Measurements from ENCODE around the gene CPA2.

CPA2 gene

DNA sequence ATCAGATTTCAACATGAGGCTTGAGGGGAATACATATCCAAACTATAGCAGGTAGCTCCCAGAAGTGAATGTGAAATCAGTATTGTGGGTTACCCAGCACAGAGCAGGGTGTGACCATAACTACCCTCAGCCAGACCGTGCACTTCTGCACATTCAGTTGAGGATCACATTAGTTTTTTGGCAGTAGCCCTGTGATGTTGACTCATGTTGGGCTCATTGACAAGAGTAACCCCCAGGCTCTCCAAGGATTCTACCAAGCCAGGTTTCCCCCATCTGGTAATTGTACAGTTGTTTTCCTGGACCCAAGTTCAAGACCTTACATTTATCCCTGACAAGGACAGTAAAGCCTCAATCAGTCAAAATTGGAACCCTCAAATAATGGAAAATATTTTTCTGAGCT is 14.6 kb downstream of the CPA2 start:
- DNase-seq, result no peak

GRCh38 chr7:130286881-130287280 is 20.2 kb downstream of the CPA2 start:
- DNase-seq, result no peak

GRCh38 chr7:130288168-130288567 is 21.5 kb downstream of the CPA2 start:
- DNase-seq, result no peak

GRCh38 chr7:130288829-130289228 is 22.2 kb downstream of the CPA2 start:
- DNase-seq, result no peak

- DNase-seq, result no peak
Measured at GRCh38 chr7:130289478-130289877, 22.8 kb downstream of the CPA2 start.

DNA sequence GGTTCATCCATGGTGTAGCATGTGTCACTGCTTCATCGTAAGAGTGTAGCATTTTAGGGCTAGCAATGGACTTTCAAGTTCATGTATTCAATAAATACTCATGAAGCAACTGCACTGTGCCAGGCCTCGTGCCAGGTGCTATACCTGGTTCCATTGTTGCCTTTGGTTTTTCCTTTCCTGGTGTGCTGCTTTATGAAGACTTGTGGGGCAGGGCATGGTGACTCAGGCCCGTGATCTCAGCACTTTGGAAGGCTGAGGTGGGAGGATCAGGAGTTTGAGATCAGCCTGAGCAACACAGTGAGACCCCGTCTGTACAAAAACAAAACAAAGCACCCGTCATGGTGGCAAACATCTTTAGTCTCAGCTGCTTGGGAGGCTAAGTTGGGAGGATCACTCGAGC is 24.1 kb downstream of the CPA2 start:
- no peak for DNase-seq

GRCh38 chr7:130292682-130293257 is 26.1 kb downstream of the CPA2 start, which contains the start of gene CPA4:
Gene CPA4 (plus strand): TSS chr7:130293161. CDS start chr7:130293181, 20 bp downstream.
- no peak for DNase-seq

DNA sequence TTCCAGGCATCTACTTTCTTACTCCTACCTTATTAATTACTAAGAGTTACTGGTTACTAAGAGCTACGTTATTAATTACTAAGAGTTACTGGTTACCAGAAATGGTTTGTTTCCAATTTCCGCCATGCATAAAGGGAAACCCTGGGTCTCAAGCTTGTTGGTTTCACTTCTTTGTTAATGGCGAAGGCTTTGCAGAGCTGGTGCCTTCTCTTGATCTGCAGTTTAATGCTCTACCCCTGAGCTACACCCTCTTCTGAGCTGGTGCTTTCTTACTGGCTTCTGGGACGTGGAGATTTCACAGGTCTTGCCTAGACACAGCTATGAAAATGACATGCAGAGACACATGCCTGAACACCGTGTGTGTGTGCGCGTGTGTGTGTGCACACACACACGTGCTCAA is 26.9 kb downstream of the CPA2 start:
- DNase-seq, result no peak

DNA sequence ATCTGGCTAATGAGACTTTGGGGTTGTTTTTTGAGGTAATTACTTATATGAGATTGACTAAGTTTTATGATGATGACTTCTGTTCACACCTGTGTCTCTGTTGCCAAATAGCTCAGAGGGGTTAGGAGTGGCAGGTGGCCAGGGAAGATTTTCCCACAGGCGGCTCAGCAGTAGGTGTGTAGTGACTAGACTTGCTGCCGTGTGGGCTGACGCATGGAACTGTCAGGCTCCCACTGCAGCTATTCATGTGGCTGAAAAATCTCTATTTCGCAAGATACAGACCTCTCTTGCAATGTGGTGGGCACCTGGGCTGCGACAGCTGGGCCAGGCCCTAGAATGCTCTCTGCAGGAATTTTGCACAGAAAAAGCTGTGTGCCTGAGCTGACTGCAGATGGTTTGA is 27.7 kb downstream of the CPA2 start:
- DNase-seq, result no peak

DNA sequence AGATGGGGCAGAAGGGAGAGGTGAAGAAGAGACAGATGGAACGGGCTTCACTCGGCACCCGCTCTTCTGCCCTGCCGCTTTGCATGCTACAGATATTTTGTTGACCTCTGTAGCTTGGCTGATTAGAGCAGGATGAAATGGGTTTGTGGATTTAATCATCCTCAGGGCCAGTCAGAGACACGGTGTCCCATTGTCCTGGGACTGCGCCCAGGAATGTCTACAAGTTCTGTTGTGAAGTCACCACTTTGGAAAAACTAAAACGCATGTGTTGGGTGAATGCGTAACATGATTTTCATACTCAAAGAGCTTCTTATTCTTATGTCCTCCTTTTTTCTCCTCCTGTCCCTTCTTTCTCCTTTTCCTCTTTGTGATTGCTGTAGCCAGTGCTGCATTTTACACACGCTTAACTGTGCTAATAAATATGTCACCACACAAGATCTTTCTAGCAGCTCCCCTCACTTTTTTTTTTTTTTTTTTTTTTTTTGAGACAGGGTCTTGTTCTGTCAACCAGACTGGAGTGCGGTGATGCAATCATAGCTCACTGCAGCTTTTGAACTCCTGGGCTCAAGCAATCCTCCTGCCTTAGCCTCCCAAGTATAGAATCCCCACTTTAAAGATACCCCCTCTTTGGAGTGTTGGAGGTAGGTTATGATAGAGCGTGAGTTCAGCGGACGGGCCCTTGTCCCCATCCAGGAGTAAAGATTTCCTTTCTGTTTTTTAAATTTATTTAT is 29.7 kb downstream of the CPA2 start:
- no peak for DNase-seq

DNA sequence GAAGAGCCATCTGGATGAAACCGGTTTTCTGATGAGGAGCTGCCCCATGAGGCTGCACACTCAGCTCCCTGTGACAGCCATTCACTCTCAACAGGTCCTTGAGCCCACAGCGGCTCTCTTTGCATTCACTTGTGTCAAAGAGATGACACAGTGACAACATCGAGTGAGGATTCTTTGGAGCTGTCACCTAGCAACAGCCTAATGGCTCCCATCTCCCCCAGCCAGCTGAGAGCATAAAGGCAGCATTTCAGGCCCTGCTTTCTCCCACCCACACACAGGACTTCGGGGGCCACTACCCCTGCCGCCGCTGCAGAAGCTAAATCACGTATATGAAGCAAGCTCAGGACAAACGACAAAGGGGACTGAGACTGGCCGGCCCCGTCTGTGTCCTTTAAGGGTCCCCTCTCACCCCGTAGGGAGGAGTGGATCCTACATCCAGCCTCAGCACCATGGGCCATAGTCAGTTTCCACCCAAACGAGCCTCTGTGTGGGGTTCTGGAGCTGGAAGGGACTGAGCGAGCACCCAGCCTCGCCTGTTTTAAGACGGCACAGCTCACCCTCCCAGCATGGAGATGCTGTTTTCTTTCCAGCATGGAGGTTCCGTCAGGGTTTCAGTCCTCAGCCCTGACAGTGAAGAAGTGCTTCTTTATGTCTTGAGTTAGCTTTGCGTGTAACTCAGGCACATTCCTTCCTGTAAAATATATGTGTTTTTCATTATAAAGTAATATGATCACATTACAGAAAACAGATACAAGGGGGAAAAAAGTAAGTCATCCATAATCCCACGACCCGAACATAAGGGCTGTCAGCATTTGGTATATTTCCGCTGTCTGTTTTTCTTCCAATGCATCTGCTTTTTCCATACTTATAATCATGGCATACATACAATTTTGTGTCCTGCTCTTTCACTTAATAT is 31.2 kb downstream of the CPA2 start:
- DNase-seq, result no peak

GRCh38 chr7:130298544-130299326 is 32.1 kb downstream of the CPA2 start:
- no peak for DNase-seq

- DNase-seq, result no peak
Measured at GRCh38 chr7:130299866-130300265, 33.2 kb downstream of the CPA2 start.

DNA sequence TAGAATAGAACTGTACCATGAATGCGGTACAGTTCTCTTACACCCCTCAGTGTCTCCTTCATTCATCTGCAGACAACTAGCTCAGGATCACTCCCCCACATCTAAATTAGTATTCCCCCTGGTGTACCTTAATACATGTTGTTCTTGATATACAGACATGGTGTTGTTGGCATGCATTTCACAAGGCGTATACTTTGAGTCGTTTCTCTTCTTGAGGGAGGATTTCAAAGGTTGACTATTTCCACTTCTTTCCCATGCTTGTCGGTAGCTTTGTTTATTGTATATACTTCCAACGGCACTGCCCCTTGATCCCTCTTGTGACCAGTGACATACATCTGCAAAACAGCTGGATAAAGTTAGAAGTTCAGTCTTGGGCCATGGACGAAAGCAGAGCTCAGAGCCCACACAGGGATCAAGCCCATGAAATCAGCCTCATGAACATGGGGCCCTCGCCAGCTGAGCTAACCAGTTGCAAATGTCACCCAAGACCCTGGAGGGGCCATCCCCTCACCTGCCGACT is 34.9 kb downstream of the CPA2 start:
- DNase-seq, result no peak

GRCh38 chr7:130302649-130303048 is 36.0 kb downstream of the CPA2 start:
- no peak for DNase-seq

- DNase-seq, result no peak
Measured at GRCh38 chr7:130303127-130303526, 36.5 kb downstream of the CPA2 start.

GRCh38 chr7:130303551-130303950 is 36.9 kb downstream of the CPA2 start:
- DNase-seq, result no peak

- DNase-seq, result no peak
Measured at GRCh38 chr7:130303982-130304381, 37.3 kb downstream of the CPA2 start.

GRCh38 chr7:130304878-130305277 is 38.2 kb downstream of the CPA2 start:
- DNase-seq, result no peak

- no peak for DNase-seq
Measured at GRCh38 chr7:130305433-130306042, 38.9 kb downstream of the CPA2 start.

DNA sequence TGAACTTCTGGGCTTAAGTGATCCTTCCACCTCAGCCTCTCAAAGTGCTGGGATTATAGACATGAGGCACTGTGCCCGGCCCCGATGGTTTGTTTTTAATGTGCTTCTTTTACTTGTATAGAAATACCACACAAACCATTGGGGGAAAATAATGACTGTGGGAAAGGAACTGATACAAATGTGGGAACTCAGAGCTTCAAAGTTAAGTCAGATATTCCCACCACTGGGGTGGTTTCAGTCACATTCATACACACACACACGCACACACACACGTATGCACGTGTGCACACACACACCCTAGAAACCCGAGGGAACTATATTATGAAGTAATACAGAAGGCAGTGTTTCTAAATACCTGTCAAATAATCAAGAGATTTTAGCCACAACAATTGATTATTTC is 43.3 kb downstream of the CPA2 start:
- no peak for DNase-seq

DNA sequence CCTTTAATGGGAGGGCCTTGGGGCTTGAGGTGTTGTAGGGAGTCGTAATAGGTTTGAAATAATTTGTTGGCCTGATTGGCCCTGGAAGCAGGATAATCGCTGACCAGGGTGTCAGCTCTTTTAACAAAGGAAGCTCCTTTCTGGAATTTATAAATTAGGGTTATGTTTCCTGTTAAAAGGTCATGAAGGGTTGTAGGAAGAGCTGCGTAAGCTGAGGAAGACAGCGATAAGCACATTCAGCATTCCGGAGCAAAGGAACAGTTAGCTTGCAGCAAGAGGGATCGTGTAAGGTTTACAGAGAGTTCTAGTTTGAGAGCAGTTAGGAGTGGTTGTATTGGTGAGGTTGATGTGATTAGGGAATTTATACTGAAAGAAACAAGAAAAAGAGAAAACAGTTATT is 47.6 kb downstream of the CPA2 start:
- DNase-seq, result no peak

Measured in DMS 273 treated with DMSO at 0.1 percent for 48 hours (cell line).